ENCODE results near the gene C4BPB.

The C4BPB gene

GRCh38 chr1:207059881-207060280 is 28.8 kb upstream of the C4BPB start:
- DNase-seq (ENCODE audit: low read depth in 2 of 2): no peak

GRCh38 chr1:207060596-207060995 is 28.1 kb upstream of the C4BPB start:
- DNase-seq (ENCODE audit: low read depth in 2 of 2): no peak

GRCh38 chr1:207062058-207062457 is 26.6 kb upstream of the C4BPB start:
- DNase-seq (ENCODE audit: low read depth in 2 of 2): no peak

GRCh38 chr1:207063014-207063413 is 25.6 kb upstream of the C4BPB start:
- DNase-seq (ENCODE audit: low read depth in 2 of 2): no peak

GRCh38 chr1:207064561-207064960 is 24.1 kb upstream of the C4BPB start:
- no peak for DNase-seq (ENCODE audit: low read depth in 2 of 2)

- DNase-seq (ENCODE audit: low read depth in 2 of 2): no peak
Observed at GRCh38 chr1:207067185-207067584, 21.5 kb upstream of the C4BPB start.

GRCh38 chr1:207067665-207068064 is 21.0 kb upstream of the C4BPB start:
- no peak for DNase-seq (ENCODE audit: low read depth in 2 of 2)

- no peak for DNase-seq (ENCODE audit: low read depth in 2 of 2)
Observed at GRCh38 chr1:207069061-207069460, 19.6 kb upstream of the C4BPB start.

- DNase-seq (ENCODE audit: low read depth in 2 of 2): no peak
Observed at GRCh38 chr1:207069858-207070506, 18.7 kb upstream of the C4BPB start.

- DNase-seq (ENCODE audit: low read depth in 2 of 2): no peak
Observed at GRCh38 chr1:207070811-207071210, 17.8 kb upstream of the C4BPB start.

- DNase-seq (ENCODE audit: low read depth in 2 of 2): no peak
Observed at GRCh38 chr1:207071426-207071825, 17.2 kb upstream of the C4BPB start.

GRCh38 chr1:207072233-207072632 is 16.4 kb upstream of the C4BPB start:
- DNase-seq (ENCODE audit: low read depth in 2 of 2): no peak

- DNase-seq (ENCODE audit: low read depth in 2 of 2): no peak
Observed at GRCh38 chr1:207073906-207074820, 14.5 kb upstream of the C4BPB start.

GRCh38 chr1:207076181-207076955 is 12.3 kb upstream of the C4BPB start:
- DNase-seq (ENCODE audit: low read depth in 2 of 2): no peak

- DNase-seq (ENCODE audit: low read depth in 2 of 2): no peak
Observed at GRCh38 chr1:207077012-207077411, 11.6 kb upstream of the C4BPB start.

- DNase-seq (ENCODE audit: low read depth in 2 of 2): peak; percentile 36 to 50
Observed at GRCh38 chr1:207077470-207078377, 10.9 kb upstream of the C4BPB start.

GRCh38 chr1:207078578-207079132 is 10.0 kb upstream of the C4BPB start:
- no peak for DNase-seq (ENCODE audit: low read depth in 2 of 2)

- no peak for DNase-seq (ENCODE audit: low read depth in 2 of 2)
Observed at GRCh38 chr1:207079706-207080241, 8.9 kb upstream of the C4BPB start.

GRCh38 chr1:207081088-207081487 is 7.6 kb upstream of the C4BPB start:
- DNase-seq (ENCODE audit: low read depth in 2 of 2): no peak

GRCh38 chr1:207081806-207082205 is 6.9 kb upstream of the C4BPB start:
- no peak for DNase-seq (ENCODE audit: low read depth in 2 of 2)

- DNase-seq (ENCODE audit: low read depth in 2 of 2): no peak
Observed at GRCh38 chr1:207084232-207084631, 4.4 kb upstream of the C4BPB start.

Data from fibroblast of skin of left biceps (primary cell).